Coronary artery (tissue), 2 donors: ENCODE measurements around the gene RSBN1L.
"Not testable (repeated sequence)": the region's sequence is repeated elsewhere in the genome, so short reads cannot be mapped to it uniquely, and the experiment has no call there.

Experiments used
- DNase-seq: peaks from one replicate; pipeline ENCODE4 v3.0.0-alpha.2; 2017; ENCODE audit warnings: low spot score
- H3K27ac ChIP-seq, 2 donors: fragments of 200-600 bp; sonication (generic); one replicate each; pipeline ENCODE4 v1.5.1; 2016 to 2019
- H3K4me3 ChIP-seq: fragments of 200-600 bp; sonication (generic); 2 replicates; pipeline ENCODE4 v1.5.1; 2016; ENCODE audit warnings: mild to moderate bottlenecking, moderate library complexity
- TF ChIP-seq, protein P1 (sequence below): fragments of 200-600 bp; sonication (generic); IDR thresholded peaks from one replicate; pipeline ENCODE4 v1.5.1; 2019; ENCODE audit warnings: antibody characterized with exemption

Gene RSBN1L

DNA sequence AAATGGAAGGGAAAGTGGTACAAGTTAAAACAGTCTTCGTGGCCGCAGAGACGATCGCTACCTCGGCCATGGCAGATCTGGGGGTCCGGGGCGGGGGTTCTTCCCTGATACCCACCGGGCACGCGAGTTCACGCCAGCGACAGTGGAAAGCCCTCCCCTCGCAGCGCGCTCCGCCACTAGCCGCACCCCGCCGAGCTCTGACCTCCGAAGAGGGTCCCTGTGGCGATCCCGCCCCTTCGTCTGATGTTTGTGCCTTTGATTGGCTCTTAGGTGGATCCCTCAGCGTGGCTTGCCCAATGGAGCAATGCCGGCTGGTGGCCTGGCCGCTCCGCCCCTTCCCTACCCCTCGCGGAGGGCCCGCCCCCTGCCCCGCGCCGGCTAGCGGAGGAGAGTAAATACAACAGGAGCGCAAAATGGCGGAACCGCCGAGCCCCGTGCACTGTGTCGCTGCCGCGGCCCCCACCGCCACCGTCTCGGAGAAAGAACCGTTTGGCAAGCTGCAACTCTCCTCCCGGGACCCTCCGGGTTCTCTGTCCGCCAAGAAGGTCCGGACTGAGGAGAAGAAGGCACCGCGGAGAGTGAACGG lies at the start of gene RSBN1L:
Gene RSBN1L, plus strand, starts transcription at position 403 of the 586 bp plus-strand sequence. Its CDS starts 11 bp downstream, at position 414.
- DNase-seq = peak; percentile 99
- peak within 1 kb of the TSS; percentile 99 for H3K4me3 ChIP-seq
- TF ChIP-seq, protein P1, sequence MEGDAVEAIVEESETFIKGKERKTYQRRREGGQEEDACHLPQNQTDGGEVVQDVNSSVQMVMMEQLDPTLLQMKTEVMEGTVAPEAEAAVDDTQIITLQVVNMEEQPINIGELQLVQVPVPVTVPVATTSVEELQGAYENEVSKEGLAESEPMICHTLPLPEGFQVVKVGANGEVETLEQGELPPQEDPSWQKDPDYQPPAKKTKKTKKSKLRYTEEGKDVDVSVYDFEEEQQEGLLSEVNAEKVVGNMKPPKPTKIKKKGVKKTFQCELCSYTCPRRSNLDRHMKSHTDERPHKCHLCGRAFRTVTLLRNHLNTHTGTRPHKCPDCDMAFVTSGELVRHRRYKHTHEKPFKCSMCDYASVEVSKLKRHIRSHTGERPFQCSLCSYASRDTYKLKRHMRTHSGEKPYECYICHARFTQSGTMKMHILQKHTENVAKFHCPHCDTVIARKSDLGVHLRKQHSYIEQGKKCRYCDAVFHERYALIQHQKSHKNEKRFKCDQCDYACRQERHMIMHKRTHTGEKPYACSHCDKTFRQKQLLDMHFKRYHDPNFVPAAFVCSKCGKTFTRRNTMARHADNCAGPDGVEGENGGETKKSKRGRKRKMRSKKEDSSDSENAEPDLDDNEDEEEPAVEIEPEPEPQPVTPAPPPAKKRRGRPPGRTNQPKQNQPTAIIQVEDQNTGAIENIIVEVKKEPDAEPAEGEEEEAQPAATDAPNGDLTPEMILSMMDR = no peak
- peak within 1 kb of the TSS; percentile 95 to 97 for H3K27ac ChIP-seq

DNA sequence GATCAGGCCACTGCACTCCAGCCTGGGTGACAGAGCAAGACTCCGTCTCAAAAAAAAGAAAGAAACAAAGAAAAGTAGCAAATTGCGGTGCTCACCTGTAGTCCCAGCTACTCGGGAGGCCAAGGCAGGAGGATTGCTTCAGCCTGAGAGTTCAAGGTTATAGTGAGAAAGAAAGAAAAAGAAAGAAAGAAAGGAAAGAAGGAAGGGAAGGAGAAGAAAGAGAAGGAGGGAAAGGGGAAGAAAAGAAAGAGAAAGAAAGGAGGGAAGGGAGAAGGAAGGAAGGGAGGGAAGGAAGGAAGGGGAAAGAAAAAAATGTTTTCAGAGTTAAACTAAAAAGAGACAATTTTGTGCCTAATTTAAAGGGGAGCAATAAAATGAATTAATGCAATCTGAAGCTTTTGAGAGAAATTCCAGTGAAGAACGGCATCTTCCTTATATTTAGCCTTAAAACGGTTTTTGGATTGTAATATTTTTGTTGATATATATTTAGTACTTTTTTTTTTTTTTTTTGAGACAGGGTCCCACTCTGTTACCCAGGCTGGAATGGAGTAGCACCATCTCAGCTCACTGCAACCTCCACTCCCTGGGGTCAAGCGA lies 47.4 kb upstream of the RSBN1L start:
- no peak for DNase-seq
- TF ChIP-seq, protein P1 = no peak
- Histone ChIP-seq H3K27ac (no peak overlapping the region), H3K4me3 (no peak overlapping the region)

DNA sequence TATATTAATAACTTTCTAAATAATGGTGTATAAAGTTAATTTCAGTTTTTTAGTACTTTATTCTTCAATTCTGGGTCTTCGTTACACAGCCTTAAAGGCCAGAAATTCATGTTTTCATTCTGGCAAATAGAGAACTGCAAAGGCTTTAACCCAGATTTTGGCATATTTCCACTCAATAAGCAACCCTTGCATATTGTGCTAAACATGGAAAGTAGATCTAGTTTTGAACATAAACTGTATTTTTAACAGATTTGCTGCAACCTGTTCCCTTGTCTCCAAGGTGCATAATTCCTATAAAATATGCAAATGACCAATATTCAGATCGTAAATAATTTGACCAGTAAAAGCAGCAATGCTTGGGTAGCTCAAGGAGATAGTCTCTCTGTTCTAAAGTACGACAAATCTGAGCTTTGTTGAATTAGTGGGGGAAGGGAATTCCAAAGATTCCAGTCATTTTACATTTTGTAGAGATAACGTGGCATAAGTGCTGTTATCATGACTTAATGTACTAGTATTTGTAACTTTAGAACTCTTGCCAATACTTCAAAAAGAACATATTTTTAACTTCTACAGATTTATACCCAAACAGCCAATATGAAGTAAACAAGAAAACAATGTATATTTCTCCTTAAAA lies 46.4 kb upstream of the RSBN1L start:
- no peak overlapping the region for H3K27ac ChIP-seq
- TF ChIP-seq, protein P1 = no peak
- no peak for DNase-seq
- no peak overlapping the region for H3K4me3 ChIP-seq

DNA sequence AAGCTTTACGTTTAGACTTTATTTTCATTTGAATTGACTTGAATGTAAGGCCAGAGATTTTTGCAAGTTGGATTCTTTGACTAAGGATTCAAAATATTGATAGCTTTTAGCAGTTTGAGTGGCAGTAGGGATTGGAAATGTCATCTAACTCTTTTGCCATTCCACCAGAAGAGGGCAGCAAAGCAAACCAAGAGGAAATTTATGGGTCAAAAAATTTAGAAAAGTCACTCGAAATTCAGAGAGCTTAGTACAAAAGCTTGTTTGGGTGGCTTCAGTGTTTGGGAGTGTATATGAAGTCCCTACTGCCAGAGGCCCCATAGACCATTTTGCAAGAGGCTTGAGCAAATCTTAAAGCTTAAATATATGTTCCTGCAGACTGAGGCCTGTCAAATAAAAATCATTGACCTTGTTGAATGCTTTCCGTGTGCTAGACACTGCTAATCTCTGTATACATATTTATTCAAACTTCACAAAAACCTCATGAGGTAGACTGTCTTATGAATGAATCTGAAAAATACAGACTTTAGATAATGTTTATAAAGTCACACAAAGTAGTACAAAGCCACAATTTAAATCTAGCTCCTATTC lies 44.6 kb upstream of the RSBN1L start:
- TF ChIP-seq, protein P1 = peak; percentile 55
- no peak for DNase-seq
- Histone ChIP-seq H3K27ac (no peak overlapping the region), H3K4me3 (no peak overlapping the region)

DNA sequence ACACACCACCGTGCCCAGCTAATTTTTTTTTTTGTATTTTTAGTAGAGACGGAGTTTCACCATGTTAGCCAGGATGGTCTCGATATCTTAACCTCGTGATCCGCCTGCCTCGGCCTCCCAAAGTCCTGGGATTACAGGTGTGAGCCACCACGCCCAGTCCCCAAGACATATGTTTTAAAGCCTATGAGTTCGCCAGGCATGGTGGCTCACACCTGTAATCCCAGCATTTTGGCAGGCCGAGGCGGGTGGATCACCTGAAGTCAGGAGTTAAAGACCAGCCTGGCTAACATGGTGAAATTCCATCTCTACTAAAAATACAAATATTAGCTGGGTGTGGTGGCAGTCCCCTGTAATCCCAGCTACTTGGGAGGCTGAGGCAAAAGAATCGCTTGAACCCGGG lies 43.4 kb upstream of the RSBN1L start:
- H3K4me3 ChIP-seq, DNase-seq, H3K27ac ChIP-seq: not testable (repeated sequence)

DNA sequence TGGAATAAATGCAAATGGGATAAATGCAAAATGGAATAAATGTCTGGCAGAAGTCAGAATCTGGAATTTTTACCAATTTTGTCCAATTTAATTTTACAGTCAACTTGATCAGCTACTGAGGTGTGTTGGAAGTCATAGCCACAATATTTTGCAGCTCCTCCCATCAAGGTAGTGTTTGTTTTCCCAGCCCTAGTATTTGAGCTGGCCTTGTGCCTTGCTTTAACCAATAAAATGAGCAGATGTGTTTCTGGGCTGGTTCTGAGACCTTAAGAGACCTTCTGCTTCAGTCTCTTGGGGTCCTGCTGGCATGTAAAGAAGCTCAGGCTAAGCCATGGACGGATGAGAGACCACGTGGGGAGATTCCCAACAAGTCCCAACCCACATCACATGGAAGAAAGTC lies 42.7 kb upstream of the RSBN1L start:
- H3K4me3 ChIP-seq = no peak overlapping the region
- DNase-seq = no peak
- no peak overlapping the region for H3K27ac ChIP-seq
- TF ChIP-seq, protein P1 = no peak

DNA sequence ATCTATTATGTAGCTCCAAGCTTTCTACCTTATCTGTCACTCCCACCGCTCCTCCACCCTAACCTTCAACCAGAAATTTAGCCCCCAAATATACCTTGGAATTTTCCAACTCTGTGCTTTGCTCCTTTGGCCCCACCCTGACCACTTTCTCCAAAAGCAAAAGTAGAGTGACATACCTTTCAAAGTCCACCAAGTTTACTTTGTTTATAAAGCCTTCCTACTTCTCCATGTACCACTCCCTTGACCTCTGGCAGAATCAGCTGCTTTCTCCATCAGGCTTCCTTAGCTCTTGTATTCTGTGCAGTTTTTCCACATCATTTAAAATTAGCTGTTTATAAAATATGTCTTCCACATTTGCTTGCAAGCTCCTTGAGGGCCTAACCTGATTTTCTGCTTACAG lies 40.9 kb upstream of the RSBN1L start:
- no peak overlapping the region for H3K27ac ChIP-seq
- no peak overlapping the region for H3K4me3 ChIP-seq
- TF ChIP-seq, protein P1 = no peak
- no peak for DNase-seq
